SK-N-SH (cell line): ENCODE data around the gene SNRNP27. TPM values are rescaled to one million over a fixed set of nuclear protein-coding genes. Genes with fewer than 3 reads are reported as not detected.
A peak's percentile ranks its signal among the peaks of the same experiment; 100 is the strongest.

Experiments used
- CTCF ChIA-PET: fragments of 300-600, 350-600 bp; formaldehyde crosslinking; extraction: SDS; loops from one replicate; lab custom pipeline; 2021; lab: Yijun Ruan, JAX
- POLR2A ChIA-PET: fragments of 350-600 bp; sonication (Branson Sonifier 250); formaldehyde crosslinking; extraction: SDS; loops from one replicate; lab custom pipeline; 2020; ENCODE audit warnings: antibody characterized with exemption, inconsistent platforms; lab: Yijun Ruan, JAX
- DNase-seq: peaks from one replicate; pipeline ENCODE4 v3.0.0; 2012
- H2AFZ ChIP-seq: fragments of 200-600 bp; sonication (generic); 2 replicates; pipeline ENCODE4 v1.8.1; 2016; ENCODE audit warnings: antibody characterized with exemption, mild to moderate bottlenecking, low read depth
- H3F3A ChIP-seq: fragments of 200-600 bp; sonication (generic); replicated peaks from 2 replicates; pipeline ENCODE3; 2016; ENCODE audit warnings: antibody characterized with exemption, mild to moderate bottlenecking; ENCODE audit not compliant: insufficient read depth
- H3K27ac ChIP-seq, 2 experiments: fragments of 200-500 bp in 1 of 2; fragments of 200-600 bp in 1 of 2; sonication (Bioruptor generic) in 1 of 2; sonication (generic), shearing (Covaris generic) in 1 of 2; 2 replicates each; pipeline versions ENCODE4 v1.5.1 to v1.6.1; 2014 to 2016; ENCODE audit warnings: low read depth in 2 of 2, inconsistent platforms in 1 of 2, low read length in 1 of 2, mild to moderate bottlenecking in 1 of 2, mixed read lengths in 1 of 2
- H3K27me3 ChIP-seq: fragments of 200-600 bp; sonication (generic), shearing (Covaris generic); 2 replicates; pipeline ENCODE4 v1.6.1; 2016; ENCODE audit warnings: mixed run types; ENCODE audit not compliant: insufficient read depth
- H3K36me3 ChIP-seq, 2 experiments: fragments of 200-500 bp in 1 of 2; fragments of 200-600 bp in 1 of 2; sonication (Bioruptor generic) in 1 of 2; sonication (generic) in 1 of 2; replicated peaks in 1 of 2; 2 replicates each; pipeline versions ENCODE3 to v1.5.1; 2014 to 2016; ENCODE audit warnings: low read length in 1 of 2, mild to moderate bottlenecking in 1 of 2; ENCODE audit not compliant: insufficient read depth in 2 of 2, control insufficient read depth in 1 of 2
- H3K4me1 ChIP-seq, 2 experiments: fragments of 200-500 bp in 1 of 2; fragments of 200-600 bp in 1 of 2; sonication (Bioruptor generic) in 1 of 2; sonication (generic), shearing (Covaris generic) in 1 of 2; 2 replicates each; pipeline versions ENCODE4 v1.5.1 to v1.6.1; 2014 to 2016; ENCODE audit warnings: low read depth in 1 of 2, low read length in 1 of 2, mixed run types in 1 of 2; ENCODE audit not compliant: insufficient read depth in 2 of 2, control insufficient read depth in 1 of 2
- H3K4me2 ChIP-seq: fragments of 200-600 bp; sonication (generic), shearing (Covaris generic); 2 replicates; pipeline ENCODE4 v1.6.1; 2017; ENCODE audit warnings: mixed run types
- H3K4me3 ChIP-seq, 2 experiments: fragments of 200-500 bp in 1 of 2; fragments of 200-600 bp in 1 of 2; sonication (Bioruptor generic) in 1 of 2; sonication (generic), shearing (Covaris generic) in 1 of 2; 2 replicates each; pipeline versions ENCODE4 v1.5.1 to v1.8.1; 2014 to 2016; ENCODE audit warnings: low read depth in 2 of 2, inconsistent platforms in 1 of 2, low read length in 1 of 2, mild to moderate bottlenecking in 1 of 2, mixed read lengths in 1 of 2, moderate library complexity in 1 of 2
- H3K79me2 ChIP-seq: fragments of 200-600 bp; sonication (generic); 2 replicates; pipeline ENCODE4 v1.8.1; 2017; ENCODE audit warnings: mild to moderate bottlenecking; ENCODE audit not compliant: insufficient read depth
- H3K9ac ChIP-seq: fragments of 200-600 bp; sonication (generic); 2 replicates; pipeline ENCODE4 v1.6.1; 2017; ENCODE audit warnings: mixed run types
- H3K9me2 ChIP-seq: fragments of 200-600 bp; sonication (generic); 2 replicates; pipeline ENCODE4 v1.6.1; 2017; ENCODE audit warnings: mixed run types
- H3K9me3 ChIP-seq: fragments of 200-600 bp; sonication (generic); 2 replicates; pipeline ENCODE4 v1.6.1; 2017; ENCODE audit warnings: mixed run types, mild to moderate bottlenecking, moderate library complexity
- H4K20me1 ChIP-seq: fragments of 200-600 bp; sonication (generic); 2 replicates; pipeline ENCODE4 v1.6.1; 2017; ENCODE audit warnings: mild to moderate bottlenecking, mixed run types; ENCODE audit not compliant: insufficient read depth
- CHD2 ChIP-seq: fragments of 150-350 bp; IDR thresholded peaks from 2 replicates; pipeline ENCODE4 v1.6.1; 2018; ENCODE audit warnings: low read length; ENCODE audit not compliant: partially characterized antibody
- ELF1 ChIP-seq: IDR thresholded peaks from 2 replicates; pipeline ENCODE4 v1.4.0; 2012
- EP300 ChIP-seq, 2 experiments: IDR thresholded peaks; 2 replicates each; pipeline versions ENCODE4 v1.4.0 to v1.6.1; 2012; ENCODE audit warnings: borderline replicate concordance in 1 of 2, low read depth in 1 of 2, low read length in 1 of 2
- FOSL2 ChIP-seq: IDR thresholded peaks from 2 replicates; pipeline ENCODE4 v1.4.0; 2012; ENCODE audit warnings: low read depth, mild to moderate bottlenecking, moderate library complexity, borderline replicate concordance
- FOXJ3 ChIP-seq: sonication (generic); formaldehyde crosslinking; IDR thresholded peaks from 2 replicates; pipeline ENCODE4 v1.5.1; 2020; ENCODE audit warnings: mild to moderate bottlenecking, missing genetic modification reagents
- GABPA ChIP-seq: IDR thresholded peaks from 2 replicates; pipeline ENCODE4 v1.4.0; 2012; ENCODE audit warnings: low read depth, mild to moderate bottlenecking
- GATA2 ChIP-seq: sonication (generic); formaldehyde crosslinking; IDR thresholded peaks from 2 replicates; pipeline ENCODE4 v1.5.0; 2020; ENCODE audit warnings: mild to moderate bottlenecking, missing genetic modification reagents
- IRF3 ChIP-seq: fragments of 150-350 bp; IDR thresholded peaks from 2 replicates; pipeline ENCODE4 v1.6.1; 2016; ENCODE audit warnings: mild to moderate bottlenecking, low read depth, low read length
- JUND ChIP-seq: IDR thresholded peaks from 2 replicates; pipeline ENCODE4 v1.4.0; 2012
- MAX ChIP-seq: IDR thresholded peaks from 2 replicates; pipeline ENCODE4 v1.4.0; 2012; ENCODE audit warnings: low read depth
- POLR2AphosphoS5 ChIP-seq: IDR thresholded peaks from 2 replicates; pipeline ENCODE4 v1.6.1; 2012; ENCODE audit warnings: low read depth, low read length
- RAD21 ChIP-seq: IDR thresholded peaks from 2 replicates; pipeline ENCODE4 v1.6.1; 2012; ENCODE audit warnings: mild to moderate bottlenecking, low read length
- RCOR1 ChIP-seq: fragments of 150-350 bp; IDR thresholded peaks from 2 replicates; pipeline ENCODE4 v1.6.1; 2017; ENCODE audit warnings: antibody characterized with exemption, low read length
- REST ChIP-seq: IDR thresholded peaks from 2 replicates; pipeline ENCODE4 v1.6.1; 2012; ENCODE audit warnings: mild to moderate bottlenecking, low read depth, low read length, moderate library complexity
- RFX5 ChIP-seq: IDR thresholded peaks from 2 replicates; pipeline ENCODE4 v1.6.1; 2012; ENCODE audit warnings: mild to moderate bottlenecking, improper control_type of control experiment, low read length
- SIN3A ChIP-seq: IDR thresholded peaks from 2 replicates; pipeline ENCODE4 v1.6.1; 2012; ENCODE audit warnings: low read depth, mild to moderate bottlenecking, low read length, moderate library complexity, borderline replicate concordance
- TAF1 ChIP-seq: IDR thresholded peaks from 2 replicates; pipeline ENCODE4 v1.6.1; 2012; ENCODE audit warnings: low read depth, mild to moderate bottlenecking, low read length, moderate library complexity, borderline replicate concordance
- TCF12 ChIP-seq: IDR thresholded peaks from 2 replicates; pipeline ENCODE4 v1.4.0; 2012
- USF1 ChIP-seq: IDR thresholded peaks from 2 replicates; pipeline ENCODE4 v1.4.0; 2012; ENCODE audit warnings: low read depth, borderline replicate concordance
- USF2 ChIP-seq: fragments of 150-350 bp; IDR thresholded peaks from 2 replicates; pipeline ENCODE4 v1.6.1; 2017; ENCODE audit warnings: antibody characterized with exemption, low read length, low read depth, borderline replicate concordance
- ZBTB33 ChIP-seq: IDR thresholded peaks from 2 replicates; pipeline ENCODE4 v1.4.0; 2012; ENCODE audit warnings: low read depth, borderline replicate concordance
- WGBS: methylation state at CpG from one replicate; pipeline ENCODE4 v1.1.6; 2017; ENCODE audit warnings: low lambda C conversion rate; 5-methylcytosine and 5-hydroxymethylcytosine counted together
- polyA plus RNA-seq, 3 experiments: library from polyadenylated mRNA; depleted of rRNA; stranded (reverse); fragments of >200 nt; gene quantifications; 2 replicates each; pipeline ENCODE4 v1.2.3, GENCODE V29; 2012

SNRNP27 gene
- 50.9 and 68.4 TPM in 2 replicates for polyA plus RNA-seq (2012; rRNA removed)
- polyA plus RNA-seq (2012; cell fraction: cytosol; rRNA removed): 79.9 and 102 TPM in 2 replicates
- polyA plus RNA-seq (2012; cell fraction: nucleus; rRNA removed): 37.1 and 43.5 TPM in 2 replicates

GRCh38 chr2:69893684-69894551 lies at the start of gene SNRNP27:
SNRNP27 (plus strand) TSS chr2:69893956; CDS start chr2:69893985, 29 bp downstream.
- Histone ChIP-seq H3K9ac (peak within 1 kb of the TSS; percentile 93), H4K20me1 (peaks cover 5% of the 10 kb centered on the region; the same call in 1 of the 2 replicates), H3K4me3 (peak within 1 kb of the TSS; percentile 81 to 97), H3F3A (peaks cover 4% of the 10 kb centered on the region), H3K27me3 (no peaks in the 10 kb centered on the region), H3K9me3 (no peaks in the 10 kb centered on the region), H2AFZ (peak within 1 kb of the TSS; percentile 100), H3K79me2 (peaks cover 46% of the 10 kb centered on the region), H3K4me2 (peak within 1 kb of the TSS; percentile 99), H3K9me2 (no peaks in the 10 kb centered on the region; the same call in 1 of the 2 replicates), H3K4me1 (peaks cover 0 to 5% of the 10 kb centered on the region in 2 experiments; a peak in 1 of 4 replicates), H3K27ac (peak within 1 kb of the TSS; percentile 76 to 86), H3K36me3 (peaks cover 23 to 31% of the 10 kb centered on the region in 2 experiments)
- DNase-seq: peak; percentile 79
- POLR2A ChIA-PET: interaction anchor here (0.7 to 1.8 kb wide), 3 partner anchors 20 to 169 kb away, joined by 3 to 14 read pairs (median 4); partner anchors contain the start of gene MXD1
- WGBS: under 1% methylated on average over 29 of the region's 32 CpGs
- CTCF ChIA-PET: interaction anchor here (0.8 to 1.9 kb wide), 6 partner anchors 16 to 169 kb away, joined by 3 to 7 read pairs (median 5); partner anchors contain the start of gene MXD1
- 0 out of 2 replicates have a peak, but pooled peaks have one; percentile 23 for TF ChIP-seq JUND
- peak; percentile 81; the same call in 1 of the 2 replicates for TF ChIP-seq REST
- TF ChIP-seq RCOR1: peak; percentile 52; the same call in 1 of the 2 replicates
- TF ChIP-seq IRF3: no peak
- TF ChIP-seq TAF1: peak; percentile 100
- TF ChIP-seq ELF1: peak; percentile 76
- no peak for TF ChIP-seq GATA2 (CRISPR knock-in tag)
- TF ChIP-seq RFX5: 0 out of 2 replicates have a peak, but pooled peaks have one; percentile 20
- TF ChIP-seq CHD2: peak; percentile 69
- peak; percentile 98 for TF ChIP-seq GABPA
- TF ChIP-seq FOXJ3 (CRISPR knock-in tag): no peak
- TF ChIP-seq USF2: no peak
- peak; percentile 89 for TF ChIP-seq MAX
- peak; percentile 80 for TF ChIP-seq POLR2AphosphoS5
- TF ChIP-seq ZBTB33: no peak
- peak; percentile 31; the same call in 1 of the 2 replicates for TF ChIP-seq TCF12
- peak; percentile 43; the same call in 1 of the 2 replicates for TF ChIP-seq FOSL2
- no peak for TF ChIP-seq USF1
- peak; percentile 68; the same call in 1 of the 2 replicates for TF ChIP-seq SIN3A
- 0 out of 4 replicates have a peak, but pooled peaks of 1 of the 2 experiments have one; percentile 9 for TF ChIP-seq EP300 (IDR thresholded peaks at IDR 0.05; ENCODE audit: borderline replicate concordance in 1 of 2, low read depth in 1 of 2, low read length in 1 of 2)
- TF ChIP-seq RAD21: no peak
